HG03521 (cell line): ENCODE data around the gene PTBP1.

ENCODE experiments used
- ATAC-seq: cut with Tn5 transposase; IDR thresholded peaks from one replicate; pipeline ENCODE4 v1.9.1; 2021; ENCODE audit warnings: mild to moderate bottlenecking, moderate library complexity; ENCODE audit not compliant: unreplicated experiment

PTBP1 gene

DNA sequence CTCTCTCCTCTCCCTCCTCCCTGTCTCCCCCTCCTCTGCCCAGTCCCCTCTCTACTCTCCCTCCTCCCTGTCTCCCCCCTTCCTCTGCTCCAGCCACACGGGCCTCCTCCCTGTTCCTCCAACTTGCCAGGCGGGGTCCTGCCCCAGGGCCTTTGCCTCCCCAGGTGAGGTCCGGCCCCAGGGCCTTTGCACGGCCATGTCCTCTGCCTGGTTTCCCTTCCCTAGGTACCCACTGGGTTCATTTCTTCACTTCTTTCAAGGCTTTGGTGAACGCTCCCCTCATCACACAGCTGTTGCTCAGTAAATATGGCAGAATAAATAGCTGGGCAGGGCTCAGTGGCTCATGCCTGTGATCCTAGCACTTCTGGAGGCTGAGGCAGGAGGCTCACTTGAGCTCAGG, 25.2 kb upstream of the PTBP1 start:
- ATAC-seq: no peak

DNA sequence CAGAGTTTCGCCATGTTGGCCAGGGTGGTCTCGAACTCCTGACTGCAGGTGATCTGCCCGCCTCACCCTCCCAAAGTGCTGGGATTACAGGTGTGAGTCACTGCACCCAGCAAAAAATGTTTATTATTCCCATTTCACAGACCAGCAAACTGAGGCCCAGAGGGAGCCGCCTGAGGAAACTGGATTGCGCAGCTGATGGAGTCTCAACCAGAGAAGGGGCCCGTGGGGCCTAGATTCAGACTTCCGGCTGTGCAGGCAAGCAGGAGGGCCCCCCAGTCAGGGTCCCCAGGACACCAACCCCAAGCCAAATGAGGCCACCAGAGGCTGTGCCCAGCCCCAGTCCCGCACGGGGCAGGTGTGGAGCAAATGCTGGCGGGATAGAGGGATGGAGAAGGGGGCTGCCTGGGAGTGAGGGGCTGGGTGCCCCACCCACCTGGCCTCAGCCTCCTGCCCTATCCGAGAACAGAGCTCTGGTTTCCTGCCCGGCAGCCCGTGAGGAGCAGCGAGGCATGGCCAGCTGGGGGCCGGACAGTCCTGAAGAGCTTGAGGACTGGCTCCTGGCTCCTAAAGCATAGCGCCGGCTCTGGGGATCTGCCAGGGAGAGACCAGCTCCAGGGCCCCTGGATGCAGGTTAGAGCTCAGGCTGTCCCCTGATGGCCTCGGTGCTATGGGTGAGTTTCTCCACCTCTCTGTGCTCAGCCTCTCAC, 24.4 kb upstream of the PTBP1 start:
- no peak for ATAC-seq

DNA sequence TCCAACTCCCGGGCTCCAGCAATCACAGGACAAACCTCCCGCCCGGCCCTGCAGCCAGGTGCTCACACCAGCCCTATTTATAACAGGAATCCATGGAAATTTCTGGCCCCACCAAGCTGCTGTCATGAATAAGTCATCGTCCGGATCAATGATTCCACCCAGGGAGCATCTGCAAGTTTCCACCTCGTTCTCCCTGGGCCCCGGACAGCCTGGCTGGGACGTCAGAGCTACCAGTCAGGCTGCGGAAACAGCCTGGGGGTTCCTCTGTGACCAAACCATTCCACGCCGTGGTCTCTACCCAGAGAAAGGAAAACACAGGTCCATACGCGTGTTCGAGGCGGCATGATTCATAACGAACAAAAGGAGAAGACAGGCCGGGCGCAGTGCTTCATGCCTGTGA, 20.7 kb upstream of the PTBP1 start:
- ATAC-seq: no peak

DNA sequence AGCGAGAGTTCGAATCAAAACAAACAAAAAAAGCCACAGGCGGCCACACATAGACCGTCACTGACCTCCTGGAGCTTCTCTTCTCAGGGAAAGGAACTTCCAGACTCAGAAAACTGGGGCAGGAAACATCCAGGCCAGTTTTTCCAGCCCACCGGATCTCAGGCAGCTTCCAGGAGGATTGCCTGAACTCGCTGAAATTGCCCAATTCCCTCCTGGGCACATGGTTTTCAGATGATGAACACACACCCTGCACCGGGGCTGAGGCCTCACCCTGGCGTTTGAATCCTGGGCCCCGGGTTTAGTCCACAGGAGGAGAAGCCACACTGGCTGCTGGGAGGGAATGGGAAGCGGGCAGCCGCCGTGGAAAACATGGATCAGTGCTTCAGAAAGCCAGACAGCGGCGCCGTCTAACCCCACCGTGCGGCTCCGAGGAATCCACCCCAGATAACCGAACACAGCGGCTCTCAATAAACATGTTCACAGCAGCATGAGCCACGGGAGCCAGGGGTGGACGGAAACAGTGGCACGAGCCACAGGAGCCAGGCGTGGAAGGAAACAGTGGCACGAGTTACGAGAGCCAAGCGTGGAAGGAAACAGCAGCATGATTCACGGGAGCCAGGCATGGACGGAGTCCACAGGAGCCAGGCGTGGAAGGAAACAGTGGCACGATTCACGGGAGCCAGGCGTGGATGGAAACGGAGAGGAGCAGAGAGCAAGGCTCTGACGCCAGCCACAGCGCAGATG, 18.2 kb upstream of the PTBP1 start:
- ATAC-seq: no peak

DNA sequence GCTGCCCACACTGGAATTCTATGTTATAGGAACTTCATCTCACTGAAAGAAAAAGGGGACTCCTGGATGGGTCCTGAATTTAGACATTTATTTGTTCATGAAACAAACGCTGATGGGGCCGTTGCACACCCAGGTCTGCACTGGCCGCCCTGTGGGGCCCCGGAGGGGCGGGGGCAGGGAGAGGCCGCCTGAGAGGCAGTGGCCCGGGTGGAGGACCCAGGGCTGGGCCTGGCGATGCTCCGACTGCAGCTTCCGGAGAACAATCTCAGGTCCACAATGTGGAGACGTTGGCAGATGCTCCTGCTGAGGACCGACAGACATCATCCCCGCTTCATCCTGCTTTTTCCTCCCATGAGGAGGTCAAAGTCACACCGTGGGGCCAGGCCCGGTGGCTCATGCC, 16.3 kb upstream of the PTBP1 start:
- no peak for ATAC-seq

DNA sequence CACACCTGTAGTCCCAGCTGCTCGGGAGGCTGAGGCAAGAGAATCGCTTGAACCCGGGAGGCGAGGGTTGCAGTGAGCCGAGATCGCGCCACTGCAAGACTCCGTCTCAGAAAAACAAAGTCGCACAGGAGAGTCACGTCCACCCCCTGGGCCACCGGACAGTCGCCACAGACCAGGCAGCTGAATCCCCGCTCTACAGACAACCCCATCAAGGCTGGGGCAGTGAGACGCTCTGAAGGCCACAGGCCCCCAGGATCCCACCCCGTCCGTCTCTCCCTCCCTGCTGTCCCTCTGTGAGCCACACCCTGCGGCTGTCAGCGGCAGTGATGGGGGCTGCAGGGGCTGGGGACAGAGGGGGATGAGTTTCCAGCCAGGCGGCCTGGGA, 15.5 kb upstream of the PTBP1 start:
- no peak for ATAC-seq

DNA sequence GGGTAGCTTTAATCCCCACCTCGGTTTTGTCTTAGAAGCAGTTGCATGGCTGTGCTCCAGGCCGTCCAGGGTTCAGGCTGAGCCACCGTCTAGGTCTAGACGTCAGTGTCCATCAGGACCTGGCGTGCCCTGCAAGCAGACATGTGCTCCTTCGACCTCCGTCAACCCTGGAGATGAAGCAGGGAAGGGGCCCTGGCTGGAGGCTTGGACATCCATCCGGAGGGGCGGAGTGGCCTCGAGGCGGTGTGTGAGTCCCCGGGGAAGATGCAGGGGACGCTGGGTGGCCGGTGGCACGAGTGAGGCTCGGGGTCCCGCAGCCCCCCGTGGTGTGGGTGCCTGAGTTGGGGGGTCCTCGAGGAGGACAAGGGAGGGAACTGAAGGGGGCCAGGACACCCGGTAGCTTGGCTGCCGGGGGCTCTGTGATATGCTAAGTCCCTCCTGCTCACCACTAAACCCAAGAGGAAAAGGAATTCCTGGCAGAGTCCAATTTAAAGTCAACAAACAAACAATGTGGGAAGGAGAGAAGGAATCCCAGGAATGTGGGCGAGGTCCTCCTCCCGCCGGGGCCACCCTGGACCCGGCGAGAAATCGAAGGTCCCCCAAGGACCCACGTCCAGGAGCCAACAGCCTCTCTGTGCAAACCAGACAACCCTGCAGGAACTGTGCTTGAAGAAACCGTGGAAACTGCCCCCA, 14.9 kb upstream of the PTBP1 start:
- ATAC-seq: no peak

DNA sequence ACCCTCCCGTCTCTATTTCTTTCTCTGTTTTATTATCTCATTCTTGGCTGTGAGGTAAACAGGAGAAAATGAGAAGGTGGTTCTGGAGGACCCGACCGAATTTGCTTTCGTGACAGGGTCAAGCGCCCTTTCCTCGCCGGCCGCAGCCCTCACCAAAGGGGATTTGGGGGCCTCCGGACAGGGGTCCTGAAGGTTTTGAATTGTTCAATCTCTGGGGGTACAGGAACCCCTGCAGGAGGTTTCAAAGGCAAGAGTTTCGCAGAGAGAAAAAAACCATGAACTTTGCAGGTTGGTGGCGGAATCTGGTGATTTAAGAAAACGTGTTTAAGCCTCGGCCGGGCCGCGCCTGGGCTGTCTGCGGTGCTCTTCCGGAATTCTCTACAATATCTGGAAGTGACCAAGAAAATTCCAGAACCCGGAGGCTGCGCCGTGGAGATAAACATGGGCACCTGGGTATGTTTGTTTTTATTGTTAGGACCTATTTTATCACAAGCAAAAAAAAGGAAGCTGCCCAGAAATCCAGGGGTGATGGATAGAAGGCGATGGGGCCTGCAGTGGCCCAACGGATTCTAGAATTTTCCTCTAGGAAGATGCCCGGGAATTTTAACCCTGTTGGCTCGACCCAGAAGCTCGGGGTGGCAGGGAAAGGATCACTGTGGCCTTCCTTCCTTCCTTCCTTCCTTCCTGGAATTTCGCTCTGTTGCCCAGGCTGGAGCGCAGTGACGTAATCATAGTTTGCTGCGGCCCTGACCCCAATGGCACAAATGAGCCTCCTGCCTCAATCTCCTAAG, 14.2 kb upstream of the PTBP1 start:
- ATAC-seq: no peak

DNA sequence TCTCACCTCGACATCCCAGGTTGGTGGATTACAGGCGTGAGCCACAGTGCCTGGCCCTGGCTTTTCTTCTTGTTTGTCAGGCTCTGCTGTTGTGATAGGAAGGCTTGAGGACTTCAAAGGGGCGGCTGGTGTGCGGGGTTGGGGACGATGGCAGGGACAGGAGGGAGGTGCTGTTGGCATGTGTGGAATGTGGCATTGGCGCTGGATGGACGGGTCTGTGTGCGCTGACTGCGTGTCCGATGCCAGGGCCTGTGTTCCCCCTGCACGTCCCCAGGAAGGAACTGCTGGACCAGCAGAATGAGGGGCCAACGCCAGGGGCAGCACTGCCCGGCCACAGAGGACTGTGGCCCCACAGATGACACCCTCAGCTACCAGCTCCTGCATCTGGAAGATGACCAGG, 12.7 kb upstream of the PTBP1 start:
- no peak for ATAC-seq

DNA sequence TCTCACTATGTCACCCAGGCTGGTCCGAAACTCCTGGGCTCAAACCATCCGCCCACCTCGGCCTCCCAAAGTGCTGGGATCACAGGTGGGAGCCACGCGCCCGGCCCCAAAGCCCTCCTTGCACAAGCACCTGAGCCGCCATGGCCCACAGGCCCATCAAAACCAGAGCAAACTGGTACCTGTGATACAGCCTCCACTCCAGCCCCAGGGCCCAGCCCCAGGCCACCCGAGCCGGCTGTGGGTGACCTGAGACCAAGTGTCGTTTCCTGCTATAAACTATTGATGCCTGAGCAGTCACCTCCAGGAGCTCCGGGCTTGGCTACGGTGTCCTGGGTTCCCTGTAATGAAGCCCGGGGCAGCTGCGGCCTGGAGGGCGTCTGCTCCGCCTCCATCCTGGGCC, 9.7 kb upstream of the PTBP1 start:
- no peak for ATAC-seq

DNA sequence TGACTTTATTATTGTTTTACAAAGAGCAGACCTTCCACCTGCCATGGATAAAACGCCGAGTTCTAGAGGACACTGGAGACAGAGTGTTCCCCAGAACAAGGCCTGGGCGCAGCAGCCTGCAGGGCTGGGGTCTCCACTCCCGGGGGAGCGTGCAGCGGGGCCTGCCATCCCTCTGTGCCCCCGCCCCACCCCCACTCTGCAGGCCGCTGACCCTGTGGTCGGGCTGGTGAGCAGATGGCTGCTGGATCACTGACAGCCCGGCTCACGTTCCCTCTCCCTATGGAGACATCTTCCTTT, 8.6 kb upstream of the PTBP1 start:
- ATAC-seq: no peak

DNA sequence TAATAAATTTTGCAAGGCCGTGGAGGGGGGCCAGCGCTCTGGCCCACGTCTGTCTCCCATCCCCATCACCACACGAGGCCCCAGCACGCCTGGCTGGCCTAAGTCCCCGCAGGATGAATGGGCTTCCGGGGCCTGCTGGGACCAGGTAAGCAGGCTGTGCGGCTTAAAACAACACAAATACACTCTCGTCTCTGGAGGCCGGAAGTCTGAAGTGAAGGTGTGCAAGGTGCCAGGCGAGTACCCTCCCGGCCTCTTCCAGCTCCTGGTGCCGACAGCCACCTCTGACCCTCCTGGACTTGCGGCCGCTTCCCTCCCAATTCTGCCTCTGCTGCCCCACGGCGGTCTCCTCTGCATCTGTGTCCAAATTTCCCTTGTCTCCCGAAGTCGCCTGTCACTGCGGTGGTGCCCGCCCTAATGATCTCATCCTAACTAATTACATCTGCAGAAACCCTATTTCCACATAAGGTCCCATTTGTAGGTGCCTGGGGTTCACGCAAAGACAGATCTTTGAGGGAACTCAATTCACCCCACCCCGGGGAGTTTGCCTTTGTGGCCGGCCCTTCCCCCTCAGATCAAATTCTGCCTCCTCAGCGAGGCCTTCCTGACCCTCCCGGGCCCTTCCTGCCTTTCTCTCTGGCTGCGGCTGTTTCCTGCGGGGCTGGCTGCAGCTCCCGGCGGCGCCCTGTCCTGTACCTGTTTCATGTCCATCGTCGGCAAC, 8.1 kb upstream of the PTBP1 start:
- no peak for ATAC-seq

DNA sequence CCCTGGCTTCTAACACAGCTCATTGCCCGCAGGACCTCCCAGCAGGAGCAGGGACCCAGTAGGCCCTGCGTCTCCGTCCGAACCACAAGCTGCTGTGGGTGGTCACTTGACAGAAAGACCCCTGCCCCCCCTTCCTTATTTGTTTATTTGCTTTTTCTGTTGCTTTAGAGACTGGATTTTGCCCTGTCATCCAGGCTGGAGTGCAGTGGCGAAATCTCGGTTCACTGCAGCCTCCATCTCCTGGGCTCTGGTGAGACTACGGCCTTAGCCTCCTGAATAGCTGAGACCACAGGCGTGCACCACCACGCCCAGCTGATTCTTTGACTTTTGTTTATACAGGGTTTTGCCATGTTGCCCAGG, 7.6 kb upstream of the PTBP1 start:
- no peak for ATAC-seq

DNA sequence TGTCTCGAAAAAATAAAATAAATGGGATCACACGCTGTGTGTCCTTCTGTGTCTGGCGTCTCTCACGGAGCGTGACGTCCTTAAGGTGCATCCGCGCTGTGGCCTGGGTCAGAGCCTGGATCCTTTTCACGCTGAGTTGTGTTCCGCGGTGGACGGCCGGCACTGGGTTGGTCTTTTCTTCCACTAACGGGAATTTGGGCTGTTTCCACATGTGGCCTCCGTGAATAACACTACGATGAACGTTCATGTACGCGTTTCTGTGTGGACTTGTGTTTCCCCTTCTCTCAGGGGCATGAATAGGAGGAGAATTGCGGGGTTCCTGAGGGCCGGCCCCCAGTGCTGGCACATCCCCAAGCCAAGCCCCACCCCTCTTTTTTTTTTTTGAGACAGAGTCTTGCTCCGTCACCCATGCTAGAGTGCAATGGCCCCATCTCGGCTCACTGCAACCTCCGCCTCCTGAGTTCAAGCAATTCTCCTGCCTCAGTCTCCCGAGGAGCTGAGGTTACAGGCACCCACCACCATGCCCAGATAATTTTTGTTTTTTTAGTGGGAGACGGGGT, 6.2 kb upstream of the PTBP1 start:
- ATAC-seq: no peak

DNA sequence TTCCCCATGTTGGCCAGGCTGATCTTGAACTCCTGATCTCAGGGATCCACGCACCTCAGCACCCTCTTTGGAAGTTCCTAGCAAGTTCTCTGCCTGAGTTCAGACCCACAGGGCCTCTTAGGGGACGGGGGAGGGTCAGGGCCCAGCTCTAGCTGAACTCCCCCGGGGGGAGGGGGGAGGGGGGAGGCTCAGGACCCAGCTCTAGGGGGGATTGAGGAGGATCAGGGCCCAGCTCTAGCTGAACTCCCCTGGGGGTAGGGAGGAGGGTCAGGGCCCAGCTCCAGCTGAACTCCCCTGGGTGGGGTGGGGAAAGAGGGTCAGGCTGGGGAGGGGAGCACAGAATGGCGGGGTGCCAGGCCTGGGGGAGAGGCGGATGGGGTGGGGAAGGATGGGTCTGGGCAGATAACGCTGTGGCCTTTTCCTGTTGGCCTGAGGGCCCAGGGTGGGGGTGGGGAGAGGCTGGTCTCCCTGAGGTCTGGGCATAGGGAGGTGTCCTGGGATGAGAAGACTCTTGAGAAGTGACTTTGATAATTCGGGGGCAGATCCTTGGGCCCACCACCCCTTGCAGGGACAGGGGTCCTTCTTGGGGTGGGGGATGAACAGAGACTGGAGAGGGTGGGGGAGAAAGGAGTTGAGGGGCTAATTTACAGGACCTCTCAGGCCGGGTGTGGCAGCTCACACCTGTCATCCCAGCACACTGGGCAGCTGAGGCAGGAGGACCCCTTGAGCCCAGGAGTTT, 5.5 kb upstream of the PTBP1 start:
- ATAC-seq: no peak

DNA sequence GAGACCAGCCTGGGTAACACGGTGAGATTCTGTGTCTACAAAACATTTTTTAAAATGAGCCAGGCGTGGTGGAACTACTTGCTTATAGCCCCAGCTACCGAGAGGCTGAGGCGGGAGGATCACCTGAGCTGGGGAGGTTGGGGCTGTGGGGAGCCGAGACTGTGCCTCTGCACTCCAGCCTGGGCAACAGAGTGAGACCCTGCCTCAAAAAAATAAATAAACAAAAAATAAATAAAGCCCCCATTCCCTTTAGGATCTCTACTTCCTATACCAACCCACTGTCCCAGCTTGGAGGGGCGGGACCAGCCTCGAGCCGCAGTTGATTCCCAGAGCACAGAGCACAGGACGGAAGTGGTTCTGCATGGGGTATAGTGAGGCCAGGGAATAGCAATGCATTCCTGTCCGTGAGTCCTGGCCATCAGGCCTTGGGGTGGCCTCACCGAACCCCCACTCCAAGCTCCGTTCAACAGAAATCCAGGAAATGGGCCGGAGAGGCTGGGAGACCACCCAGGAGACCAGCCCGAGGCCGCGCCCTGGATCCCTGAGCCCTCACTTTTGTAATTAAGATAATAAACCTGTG, 4.9 kb upstream of the PTBP1 start:
- ATAC-seq: no peak

DNA sequence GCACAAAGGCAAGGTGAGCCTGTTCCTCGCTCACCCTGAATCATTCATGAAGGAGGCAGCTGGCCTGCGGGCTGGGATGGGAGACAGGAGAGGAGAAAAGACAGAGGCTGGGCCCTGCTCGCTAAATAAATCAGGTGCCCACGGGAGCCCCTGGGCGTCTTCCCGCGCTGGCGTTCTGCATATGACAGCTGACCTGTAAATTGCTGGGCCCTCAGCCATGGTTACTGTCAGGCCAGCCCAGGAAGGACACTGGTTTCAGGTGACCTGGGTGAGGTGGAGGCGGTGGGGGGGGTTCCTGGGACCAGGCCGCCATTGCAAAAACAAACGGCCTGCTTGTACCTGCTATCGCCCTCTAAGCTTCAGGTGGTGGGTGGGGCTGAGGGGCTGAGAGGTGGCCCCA, 3.4 kb upstream of the PTBP1 start:
- ATAC-seq: no peak

DNA sequence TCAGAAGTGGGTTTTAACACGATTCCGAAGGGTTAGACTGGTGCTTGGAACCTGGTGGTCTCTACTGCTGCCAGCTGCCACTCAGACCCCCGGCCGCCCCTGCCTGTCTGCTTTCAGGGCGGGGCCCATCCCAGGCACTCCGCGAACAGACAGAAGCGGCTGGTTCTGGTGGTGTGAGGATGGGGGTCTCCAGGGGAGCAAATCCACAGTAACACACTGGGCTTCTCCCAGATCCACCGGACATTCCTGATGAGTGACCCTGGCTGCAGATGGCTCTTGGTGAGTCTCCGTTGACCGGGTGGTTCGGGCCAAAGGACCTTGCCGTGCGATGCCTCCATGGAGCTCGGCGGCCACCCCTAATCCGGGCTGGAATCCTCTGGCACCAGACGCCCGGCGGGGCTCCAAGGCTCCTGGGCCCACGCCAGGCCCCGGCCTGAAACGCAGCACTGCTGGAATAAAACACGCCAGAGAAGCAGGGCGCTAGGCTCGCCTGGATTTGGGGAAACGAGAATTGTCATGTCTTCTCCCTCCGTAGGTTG, 2.1 kb upstream of the PTBP1 start:
- no peak for ATAC-seq
